ENCODE data around the gene CPNE4. TPM values are rescaled to one million over a fixed set of nuclear protein-coding genes. Genes with fewer than 3 reads are reported as not detected.

The CPNE4 gene
- total RNA-seq, 1 donor from 2014 or later: 16.1 TPM

GRCh38 chr3:132042681-132043080 lies 7.9 kb upstream of the CPNE4 start:
- Mint-ChIP-seq H3K36me3 (ENCODE audit: low read depth) (no peaks in the 10 kb centered on the region), H3K27ac (ENCODE audit: unreplicated experiment) (no peak overlapping the region), H3K9me3 (no peaks in the 10 kb centered on the region), H3K4me1 (no peaks in the 10 kb centered on the region), H3K27me3 (ENCODE audit: low read depth) (peaks cover 35% of the 10 kb centered on the region), H3K4me3 (no peak overlapping the region)
- DNase-seq (ENCODE audit: low read depth, low spot score): no peak
- TF ChIP-seq CTCF (conservative IDR thresholded peaks at IDR 0.05): no peak

GRCh38 chr3:132038198-132038825 lies 3.5 kb upstream of the CPNE4 start:
- no peaks in the 10 kb centered on the region for H3K36me3 Mint-ChIP-seq (ENCODE audit: low read depth)
- H3K27ac Mint-ChIP-seq (ENCODE audit: unreplicated experiment): no peak overlapping the region
- no peaks in the 10 kb centered on the region for H3K4me1 Mint-ChIP-seq
- peak overlapping the region; percentile 64 for H3K4me3 Mint-ChIP-seq
- H3K27me3 Mint-ChIP-seq (ENCODE audit: low read depth): peaks cover 78% of the 10 kb centered on the region
- no peaks in the 10 kb centered on the region for H3K9me3 Mint-ChIP-seq
- DNase-seq (ENCODE audit: low read depth, low spot score): no peak
- TF ChIP-seq CTCF (conservative IDR thresholded peaks at IDR 0.05): peak; percentile 70

GRCh38 chr3:132037581-132037980 lies 2.8 kb upstream of the CPNE4 start:
- H3K27ac Mint-ChIP-seq (ENCODE audit: unreplicated experiment): no peak overlapping the region
- peaks cover 6% of the 10 kb centered on the region for H3K4me1 Mint-ChIP-seq
- no peaks in the 10 kb centered on the region for H3K36me3 Mint-ChIP-seq (ENCODE audit: low read depth)
- no peaks in the 10 kb centered on the region for H3K9me3 Mint-ChIP-seq
- no peak for DNase-seq (ENCODE audit: low read depth, low spot score)
- no peak overlapping the region for H3K4me3 Mint-ChIP-seq
- TF ChIP-seq CTCF (conservative IDR thresholded peaks at IDR 0.05): no peak
- H3K27me3 Mint-ChIP-seq (ENCODE audit: low read depth): peaks cover 85% of the 10 kb centered on the region

- Mint-ChIP-seq H3K36me3 (ENCODE audit: low read depth) (no peaks in the 10 kb centered on the region), H3K9me3 (no peaks in the 10 kb centered on the region), H3K4me1 (peaks cover 11% of the 10 kb centered on the region), H3K4me3 (no peak overlapping the region), H3K27me3 (ENCODE audit: low read depth) (peaks cover 90% of the 10 kb centered on the region), H3K27ac (ENCODE audit: unreplicated experiment) (no peak overlapping the region)
- no peak for TF ChIP-seq CTCF (conservative IDR thresholded peaks at IDR 0.05)
- no peak for DNase-seq (ENCODE audit: low read depth, low spot score)
These were observed 2.2 kb upstream of the CPNE4 start for GRCh38 chr3:132037056-132037455.

- H3K9me3 Mint-ChIP-seq: no peaks in the 10 kb centered on the region
- peaks cover 96% of the 10 kb centered on the region for H3K27me3 Mint-ChIP-seq (ENCODE audit: low read depth)
- no peak for TF ChIP-seq CTCF (conservative IDR thresholded peaks at IDR 0.05)
- H3K36me3 Mint-ChIP-seq (ENCODE audit: low read depth): no peaks in the 10 kb centered on the region
- peak overlapping the region; percentile 90 for H3K4me3 Mint-ChIP-seq
- H3K4me1 Mint-ChIP-seq: peaks cover 25% of the 10 kb centered on the region
- peak overlapping the region; percentile 45 for H3K27ac Mint-ChIP-seq (ENCODE audit: unreplicated experiment)
- no peak for DNase-seq (ENCODE audit: low read depth, low spot score)
These were observed 723 bp downstream of the CPNE4 start for GRCh38 chr3:132034097-132034485.

Data from neural crest cell (in vitro differentiated cells).